Measurements from ENCODE around the gene WDR18. TPM values are rescaled to one million over a fixed set of nuclear protein-coding genes. Genes with fewer than 3 reads are reported as not detected.

WDR18 gene
- total RNA-seq, 6 experiments from 2014 or later = 47.5 to 55.8 (median 51.3) TPM

DNA sequence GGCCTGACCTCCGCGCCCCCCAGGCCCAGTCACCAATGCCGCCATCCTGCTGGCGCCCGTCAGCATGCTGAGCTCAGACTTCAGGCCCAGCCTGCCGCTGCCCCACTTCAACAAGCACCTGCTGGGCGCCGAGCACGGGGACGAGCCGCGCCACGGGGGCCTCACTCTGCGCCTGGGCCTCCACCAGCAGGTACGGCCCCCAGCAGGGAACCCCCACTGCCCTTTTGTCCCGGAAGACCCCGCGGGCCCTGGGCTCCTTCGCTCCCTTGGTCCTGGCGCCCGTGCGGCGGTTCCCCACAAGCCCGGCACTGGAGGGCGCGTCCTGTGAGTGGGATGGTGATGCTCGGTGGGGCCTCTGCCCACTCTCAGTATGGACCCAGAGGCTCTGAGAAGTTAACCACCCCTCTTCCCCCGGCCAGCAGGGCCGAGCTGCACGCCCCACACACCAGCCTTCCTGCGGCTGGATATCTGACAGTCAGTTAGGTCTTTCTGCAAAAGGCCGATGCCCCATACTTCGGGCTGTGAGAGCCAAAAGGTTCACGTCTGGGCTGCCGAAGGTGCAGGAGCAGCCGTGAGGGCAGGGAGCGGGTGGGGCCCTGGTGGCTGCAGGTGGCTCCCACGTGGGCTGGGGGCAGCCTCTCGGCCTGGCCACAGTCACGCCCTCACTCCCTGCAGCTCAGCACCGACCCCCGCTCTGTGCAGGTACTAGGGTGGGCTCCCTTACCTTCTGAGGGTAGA is 8.0 kb downstream of the WDR18 start:
- no peak overlapping the region for H3K4me3 Mint-ChIP-seq
- H3K27ac Mint-ChIP-seq = no peak overlapping the region
- no peaks in the 10 kb centered on the region for H3K9me3 Mint-ChIP-seq
- peaks cover 5% of the 10 kb centered on the region; the same call in 1 of the 2 replicates for H3K4me1 Mint-ChIP-seq (ENCODE audit: low read depth)
- TF ChIP-seq, protein P1, sequence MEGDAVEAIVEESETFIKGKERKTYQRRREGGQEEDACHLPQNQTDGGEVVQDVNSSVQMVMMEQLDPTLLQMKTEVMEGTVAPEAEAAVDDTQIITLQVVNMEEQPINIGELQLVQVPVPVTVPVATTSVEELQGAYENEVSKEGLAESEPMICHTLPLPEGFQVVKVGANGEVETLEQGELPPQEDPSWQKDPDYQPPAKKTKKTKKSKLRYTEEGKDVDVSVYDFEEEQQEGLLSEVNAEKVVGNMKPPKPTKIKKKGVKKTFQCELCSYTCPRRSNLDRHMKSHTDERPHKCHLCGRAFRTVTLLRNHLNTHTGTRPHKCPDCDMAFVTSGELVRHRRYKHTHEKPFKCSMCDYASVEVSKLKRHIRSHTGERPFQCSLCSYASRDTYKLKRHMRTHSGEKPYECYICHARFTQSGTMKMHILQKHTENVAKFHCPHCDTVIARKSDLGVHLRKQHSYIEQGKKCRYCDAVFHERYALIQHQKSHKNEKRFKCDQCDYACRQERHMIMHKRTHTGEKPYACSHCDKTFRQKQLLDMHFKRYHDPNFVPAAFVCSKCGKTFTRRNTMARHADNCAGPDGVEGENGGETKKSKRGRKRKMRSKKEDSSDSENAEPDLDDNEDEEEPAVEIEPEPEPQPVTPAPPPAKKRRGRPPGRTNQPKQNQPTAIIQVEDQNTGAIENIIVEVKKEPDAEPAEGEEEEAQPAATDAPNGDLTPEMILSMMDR (IDR thresholded peaks at IDR 0.05) = no peak
- peaks cover 11% of the 10 kb centered on the region for H3K27me3 Mint-ChIP-seq (ENCODE audit: insufficient read depth)
- no peak for DNase-seq
- peaks cover 4% of the 10 kb centered on the region; the same call in 1 of the 2 replicates for H3K36me3 Mint-ChIP-seq (ENCODE audit: low read depth)

DNA sequence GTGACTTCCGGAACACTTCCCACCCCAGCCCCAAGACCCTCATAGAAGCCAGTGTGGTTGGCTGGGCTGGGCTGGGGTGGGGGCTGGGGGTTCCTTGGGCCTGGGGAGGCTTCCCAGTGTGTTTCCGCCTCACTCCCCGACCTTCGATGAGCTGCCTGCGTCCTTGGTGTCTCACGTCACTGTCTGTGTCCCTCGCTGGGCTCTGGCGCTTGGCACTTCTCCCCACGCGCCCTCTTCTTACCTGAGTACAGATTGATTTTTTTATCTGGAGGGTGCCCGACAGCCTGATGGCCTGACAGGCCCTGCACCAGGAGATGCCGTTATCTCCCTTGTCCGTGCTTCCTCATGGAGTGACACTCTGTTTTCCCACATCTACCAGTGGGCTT is 8.5 kb downstream of the WDR18 start:
- no peak overlapping the region for H3K4me3 Mint-ChIP-seq
- TF ChIP-seq, protein P1 (IDR thresholded peaks at IDR 0.05) = no peak
- DNase-seq = no peak
- H3K9me3 Mint-ChIP-seq = no peaks in the 10 kb centered on the region
- H3K36me3 Mint-ChIP-seq (ENCODE audit: low read depth) = peaks cover 4% of the 10 kb centered on the region; the same call in 1 of the 2 replicates
- H3K27me3 Mint-ChIP-seq (ENCODE audit: insufficient read depth) = peaks cover 13% of the 10 kb centered on the region
- H3K27ac Mint-ChIP-seq = no peak overlapping the region
- H3K4me1 Mint-ChIP-seq (ENCODE audit: low read depth) = peaks cover 5% of the 10 kb centered on the region; the same call in 1 of the 2 replicates

DNA sequence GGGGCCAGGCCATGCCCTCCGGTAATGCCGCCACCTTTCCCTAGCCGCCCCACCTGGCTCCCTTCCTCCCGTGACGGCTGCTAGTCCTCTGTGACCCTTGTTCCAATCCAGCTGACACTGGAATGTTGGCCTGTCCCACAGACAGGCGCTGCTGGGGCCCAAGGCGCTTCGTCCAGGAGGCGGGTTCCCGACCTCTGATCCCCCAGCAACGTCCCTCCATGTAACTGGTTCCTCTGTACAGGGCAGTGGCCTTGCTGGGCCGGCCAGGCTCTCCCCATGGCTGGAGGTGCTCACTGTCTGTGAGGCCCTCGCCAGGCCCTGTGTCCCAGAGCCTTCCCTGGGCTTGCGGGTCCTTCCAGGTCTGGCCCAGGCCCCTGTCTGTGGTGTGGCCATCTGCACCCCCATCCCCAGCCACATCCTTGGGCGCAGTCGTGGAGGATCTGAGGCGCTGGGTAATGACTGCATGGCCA is 9.3 kb downstream of the WDR18 start:
- TF ChIP-seq, protein P1 (IDR thresholded peaks at IDR 0.05) = 0 out of 2 replicates have a peak, but pooled peaks have one; percentile 7
- no peaks in the 10 kb centered on the region for H3K9me3 Mint-ChIP-seq
- H3K36me3 Mint-ChIP-seq (ENCODE audit: low read depth) = peaks cover 4% of the 10 kb centered on the region; the same call in 1 of the 2 replicates
- H3K27ac Mint-ChIP-seq = no peak overlapping the region
- DNase-seq = no peak
- peaks cover 5% of the 10 kb centered on the region; the same call in 1 of the 2 replicates for H3K4me1 Mint-ChIP-seq (ENCODE audit: low read depth)
- no peak overlapping the region for H3K4me3 Mint-ChIP-seq
- H3K27me3 Mint-ChIP-seq (ENCODE audit: insufficient read depth) = peaks cover 16% of the 10 kb centered on the region

DNA sequence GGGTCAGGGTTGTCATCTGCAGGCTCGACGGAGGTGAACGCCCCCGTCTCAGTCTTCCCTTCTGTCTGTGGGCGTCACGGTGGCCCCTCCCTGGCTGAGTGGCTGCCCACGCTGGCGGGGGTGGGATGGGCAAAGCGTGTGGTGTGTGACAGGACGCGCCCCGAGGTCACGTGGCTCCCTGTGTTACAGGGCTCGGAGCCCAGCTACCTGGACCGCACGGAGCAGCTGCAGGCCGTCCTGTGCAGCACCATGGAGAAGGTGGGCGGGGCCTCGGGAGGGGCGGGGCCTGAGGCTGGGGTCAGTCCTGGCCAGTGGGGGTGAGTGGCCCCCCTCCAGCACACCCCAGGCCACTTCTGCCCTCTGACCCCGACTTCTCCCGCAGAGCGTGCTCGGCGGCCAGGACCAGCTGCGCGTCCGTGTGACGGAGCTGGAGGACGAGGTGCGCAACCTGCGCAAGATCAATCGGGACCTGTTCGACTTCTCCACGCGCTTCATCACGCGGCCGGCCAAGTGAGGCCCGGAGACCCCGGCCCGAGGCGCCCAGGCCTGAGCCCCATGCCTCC is 9.8 kb downstream of the WDR18 start:
- Mint-ChIP-seq H3K36me3 (ENCODE audit: low read depth) (peaks cover 4% of the 10 kb centered on the region; the same call in 1 of the 2 replicates), H3K27me3 (ENCODE audit: insufficient read depth) (peaks cover 19% of the 10 kb centered on the region), H3K9me3 (no peaks in the 10 kb centered on the region)

DNA sequence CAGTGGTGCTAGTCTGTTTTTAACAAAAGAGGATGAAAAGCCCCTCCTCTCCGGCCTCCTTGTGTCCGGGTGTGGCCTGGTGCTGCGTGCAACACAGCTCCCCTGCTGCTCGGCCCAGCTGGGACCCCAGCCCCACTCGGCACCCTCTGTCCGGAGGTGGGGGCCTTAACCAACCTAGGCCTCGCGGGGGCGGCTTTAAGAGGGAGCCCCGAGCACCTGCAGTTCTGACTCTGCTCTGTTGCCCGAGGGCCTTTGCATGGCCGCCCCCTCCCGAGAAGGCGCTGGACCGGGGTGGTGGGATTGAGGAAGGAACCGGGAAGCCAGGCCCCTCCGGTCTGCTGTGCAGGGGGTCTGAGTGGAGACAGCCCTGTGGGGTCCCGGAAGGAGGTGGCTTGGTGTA is 10.4 kb downstream of the WDR18 start:
- Mint-ChIP-seq H3K36me3 (ENCODE audit: low read depth) (peaks cover 4% of the 10 kb centered on the region; the same call in 1 of the 2 replicates), H3K4me1 (ENCODE audit: low read depth) (peaks cover 5% of the 10 kb centered on the region; the same call in 1 of the 2 replicates), H3K27ac (no peak overlapping the region), H3K9me3 (no peaks in the 10 kb centered on the region), H3K27me3 (ENCODE audit: insufficient read depth) (peaks cover 21% of the 10 kb centered on the region), H3K4me3 (no peak overlapping the region)
- DNase-seq = no peak
- TF ChIP-seq, protein P1 (IDR thresholded peaks at IDR 0.05) = no peak

More for the DNA sequence above, 9.8 kb downstream of the WDR18 start:
- H3K4me3 Mint-ChIP-seq = no peak overlapping the region
- H3K4me1 Mint-ChIP-seq (ENCODE audit: low read depth) = peaks cover 5% of the 10 kb centered on the region; the same call in 1 of the 2 replicates
- TF ChIP-seq, protein P1 (IDR thresholded peaks at IDR 0.05) = no peak
- no peak overlapping the region for H3K27ac Mint-ChIP-seq
- DNase-seq = no peak

Measured in HFFc6 (cell line).